B cell (primary cell): ENCODE results near the gene SMIM45.

Experiments
- ATAC-seq: fragments of 200-7000 bp; cut with Tn5 transposase; one replicate; pipeline ENCODE4 v1.10.0; 2021; ENCODE audit warnings: low read depth, mild to moderate bottlenecking, moderate number of reproducible peaks, moderate library complexity
- CTCF ChIA-PET: fragments of 350-600 bp; sonication (Branson Sonifier 250); formaldehyde crosslinking; loops from one replicate; lab custom pipeline; 2021; ENCODE audit warnings: antibody characterized with exemption, inconsistent platforms; lab: Charles Lee
- POLR2A ChIA-PET: fragments of 350-600 bp; sonication (Branson Sonifier 250); formaldehyde crosslinking; loops from one replicate; lab custom pipeline; 2021; ENCODE audit warnings: antibody characterized with exemption; lab: Charles Lee
- DNase-seq: peaks from one replicate; pipeline ENCODE4 v3.0.0; 2013
- H2AFZ ChIP-seq: 2 replicates; pipeline ENCODE4 v1.6.1; 2012; ENCODE audit warnings: mild to moderate bottlenecking, low read depth, low read length; ENCODE audit not compliant: insufficient read depth, poor library complexity, severe bottlenecking
- H3K27ac ChIP-seq, 2 donors: 1 replicate in 1 of 2; 2 replicates in 1 of 2; pipeline ENCODE4 v1.5.1; 2012 to 2013; ENCODE audit warnings: low read length in 2 of 2, mild to moderate bottlenecking in 2 of 2, moderate library complexity in 1 of 2
- H3K27me3 ChIP-seq, 4 experiments: fragments of 200-600 bp in 1 of 4; sonication (generic) in 1 of 4; replicated peaks in 1 of 4; 1 replicate in 2 of 4; 2 replicates in 2 of 4; pipeline versions ENCODE4 v1.6.1 to v1.7.0; 2013 to 2016; ENCODE audit warnings: low read length in 3 of 4, mild to moderate bottlenecking in 2 of 4, mixed read lengths in 1 of 4, moderate library complexity in 1 of 4; ENCODE audit not compliant: insufficient read depth in 4 of 4, control insufficient read depth in 3 of 4; ENCODE audit errors: control extremely low read depth in 1 of 4
- H3K36me3 ChIP-seq, 2 experiments: replicated peaks in 1 of 2; 1 replicate in 1 of 2; 2 replicates in 1 of 2; pipeline versions ENCODE4 v1.6.1 to v1.7.1; 2013; ENCODE audit warnings: low read length in 1 of 2; ENCODE audit not compliant: insufficient read depth in 2 of 2, control insufficient read depth in 1 of 2; ENCODE audit errors: control extremely low read depth in 1 of 2, extremely low read depth in 1 of 2
- H3K4me1 ChIP-seq, 2 donors: fragments of 200-600 bp in 1 of 2; sonication (generic) in 1 of 2; 1 replicate in 1 of 2; 2 replicates in 1 of 2; pipeline versions ENCODE4 v1.5.1 to v1.6.1; 2013 to 2017; ENCODE audit warnings: low read length in 2 of 2; ENCODE audit not compliant: control insufficient read depth in 2 of 2, insufficient read depth in 2 of 2
- H3K4me2 ChIP-seq: replicated peaks from 2 replicates; pipeline ENCODE3; 2012; ENCODE audit warnings: mild to moderate bottlenecking, low read depth, low read length; ENCODE audit not compliant: poor library complexity, severe bottlenecking
- H3K4me3 ChIP-seq, 5 experiments: fragments of 200-600 bp in 1 of 5; sonication (generic) in 1 of 5; 1 replicate in 3 of 5; 2 replicates in 2 of 5; pipeline versions ENCODE4 v1.5.1 to v1.7.0; 2011 to 2016; ENCODE audit warnings: low read length in 4 of 5, mild to moderate bottlenecking in 4 of 5, low read depth in 2 of 5, control low read depth in 1 of 5, moderate library complexity in 1 of 5; ENCODE audit not compliant: insufficient read depth in 1 of 5; ENCODE audit errors: control extremely low read depth in 1 of 5, extremely low read depth in 1 of 5
- H3K79me2 ChIP-seq: fragments of 200-600 bp; sonication (generic); one replicate; pipeline ENCODE4 v1.6.0; 2016; ENCODE audit warnings: low read length; ENCODE audit not compliant: control insufficient read depth, insufficient read depth
- H3K9ac ChIP-seq: fragments of 200-600 bp; sonication (generic); 2 replicates; pipeline ENCODE4 v1.6.1; 2017; ENCODE audit warnings: mild to moderate bottlenecking, low read length, moderate library complexity
- H3K9me3 ChIP-seq, 3 donors: one replicate each; pipeline versions ENCODE4 v1.6.1 to v1.7.1; 2013; ENCODE audit warnings: low read length in 2 of 3; ENCODE audit not compliant: control insufficient read depth in 2 of 3, insufficient read depth in 1 of 3; ENCODE audit errors: control extremely low read depth in 1 of 3
- H4K20me1 ChIP-seq: 2 replicates; pipeline ENCODE4 v1.6.0; 2012; ENCODE audit warnings: mild to moderate bottlenecking, low read length; ENCODE audit not compliant: insufficient read depth, control insufficient read depth, poor library complexity, severe bottlenecking
- H3K27ac Mint-ChIP-seq: one replicate; pipeline ENCODE4 v1.8.0; 2021; ENCODE audit warnings: mixed read lengths
- H3K27me3 Mint-ChIP-seq: one replicate; pipeline ENCODE4 v1.8.0; 2021; ENCODE audit warnings: mixed read lengths
- H3K4me1 Mint-ChIP-seq: one replicate; pipeline ENCODE4 v1.8.0; 2021; ENCODE audit warnings: mixed read lengths
- H3K4me3 Mint-ChIP-seq: one replicate; pipeline ENCODE4 v1.8.0; 2021; ENCODE audit warnings: mixed read lengths
- H3K9me3 Mint-ChIP-seq: one replicate; pipeline ENCODE4 v1.8.0; 2022; ENCODE audit warnings: mixed read lengths; ENCODE audit not compliant: insufficient read depth
- CTCF ChIP-seq: fragments of 200-600 bp; IDR thresholded peaks from one replicate; pipeline ENCODE4 v1.8.0; 2022; ENCODE audit warnings: antibody characterized with exemption, mild to moderate bottlenecking
- EZH2 ChIP-seq: IDR thresholded peaks from 2 replicates; pipeline ENCODE4 v1.6.1; 2012; ENCODE audit warnings: borderline replicate concordance, low read depth, mild to moderate bottlenecking, moderate library complexity, low read length; ENCODE audit not compliant: insufficient read depth, poor library complexity, severe bottlenecking
- WGBS: methylation state at CpG from one replicate; pipeline ENCODE4 v1.1.5; 2013; ENCODE audit warnings: missing lambda C conversion rate; ENCODE audit not compliant: insufficient coverage; 5-methylcytosine and 5-hydroxymethylcytosine counted together
- intact Hi-C: fragments of 100-400 bp; cut with micrococcal nuclease; formaldehyde crosslinking; loops from one replicate; pipeline ENCODE4 v1.10.0; 2022

SMIM45 gene

GRCh38 chr22:41922940-41923594 lies 28.9 kb upstream of the SMIM45 start:
- POLR2A ChIA-PET, result interaction anchor here (0.7 to 16.8 kb wide), 7 partner anchors 12 to 168 kb away, joined by 3 to 960 read pairs (median 4); partner anchors contain the start of gene SREBF2
- Mint-ChIP-seq H3K27me3 (no peaks in the 10 kb centered on the region), H3K4me3 (peak overlapping the region; percentile 81), H3K4me1 (peaks cover 70% of the 10 kb centered on the region), H3K27ac (peak overlapping the region; percentile 90), H3K9me3 (no peaks in the 10 kb centered on the region)
- CTCF ChIA-PET, result interaction anchor here (0.6 to 17.9 kb wide), 3 partner anchors 15 to 501 kb away, joined by 3 to 499 read pairs (median 3); no protein-coding TSS in a partner anchor
- Histone ChIP-seq H3K27me3 (no peaks in the 10 kb centered on the region), H3K36me3 (peaks cover 0 to 32% of the 10 kb centered on the region in 2 experiments), H3K9ac (peak overlapping the region; percentile 36), H3K9me3 (peaks cover 0 to 13% (median 0%) of the 10 kb centered on the region in 3 donors), H2AFZ (no peak overlapping the region), H3K4me3 (peak overlapping the region in 1 of 5 experiments; percentile 20), H3K79me2 (peaks cover 71% of the 10 kb centered on the region), H4K20me1 (peaks cover 36% of the 10 kb centered on the region), H3K4me2 (peak overlapping the region; percentile 60), H3K4me1 (peaks cover 72 to 86% of the 10 kb centered on the region in 2 donors), H3K27ac (peak overlapping the region; percentile 43 to 94)
- no peak for TF ChIP-seq CTCF
- no peak for TF ChIP-seq EZH2
- ATAC-seq (no peak), DNase-seq (no peak)
- WGBS, result 90% methylated on average over 4 of the region's 4 CpGs
- intact Hi-C loops, result no loop called here
